AG09319 (cell line): ENCODE measurements around the gene LYRM4.

ENCODE experiments used
- DNase-seq: peaks from one replicate; pipeline ENCODE4 v3.0.0-alpha.2; 2010; ENCODE audit warnings: low read depth; ENCODE audit errors: extremely low read depth
- CTCF ChIP-seq: IDR thresholded peaks from 2 replicates; pipeline ENCODE4 v1.5.1; 2011; ENCODE audit warnings: low read depth, mild to moderate bottlenecking, inconsistent platforms, low read length, moderate library complexity

The LYRM4 gene

DNA sequence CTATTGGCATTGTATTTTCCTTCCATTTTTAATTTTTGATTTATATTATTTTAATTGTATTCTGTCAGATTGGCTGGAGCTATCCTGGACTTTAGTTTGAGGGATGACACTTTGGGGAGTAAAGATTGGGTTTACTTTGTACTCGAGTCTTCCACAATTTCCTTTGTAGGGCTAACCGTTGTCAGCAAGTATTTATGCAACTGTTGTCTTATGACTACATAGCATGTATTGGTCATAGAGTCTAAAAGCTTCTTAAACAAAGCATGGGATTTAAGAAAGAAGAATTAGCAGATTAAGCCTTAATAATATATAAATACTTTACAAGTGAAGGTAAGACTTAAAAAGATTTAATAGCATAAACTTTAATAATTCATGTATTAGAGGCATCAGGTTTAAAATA is 20.2 kb upstream of the LYRM4 start:
- no peak for DNase-seq
- no peak for TF ChIP-seq CTCF

- DNase-seq: no peak
- TF ChIP-seq CTCF: no peak
These were observed 19.2 kb upstream of the LYRM4 start for GRCh38 chr6:5279891-5280338.

DNA sequence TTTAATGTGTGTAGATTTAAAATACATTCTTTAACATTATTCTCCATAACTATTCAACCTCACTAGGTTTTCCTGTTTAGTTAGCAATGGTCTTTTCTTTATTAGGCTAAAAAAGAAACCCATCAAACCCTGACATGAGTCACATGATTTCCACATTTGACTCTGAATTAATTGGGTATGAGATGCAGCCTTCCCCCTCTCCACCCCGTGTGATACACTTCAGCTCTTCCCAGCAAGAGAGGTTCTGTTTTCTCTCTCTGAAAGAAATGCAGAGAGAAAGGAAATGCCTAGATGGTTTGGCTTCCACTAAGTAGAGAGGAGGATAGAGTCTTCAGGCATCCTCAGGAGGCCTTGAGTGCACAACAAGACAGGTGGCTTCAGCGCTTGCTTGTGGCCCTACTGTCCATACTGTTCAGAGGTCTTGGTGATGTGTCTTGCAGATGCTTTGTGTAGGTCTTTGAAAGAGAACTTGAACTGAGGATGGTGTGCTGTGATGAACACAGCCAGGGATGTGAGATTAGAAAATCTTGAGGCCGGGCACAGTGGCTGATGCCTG is 17.9 kb upstream of the LYRM4 start:
- TF ChIP-seq CTCF: no peak
- DNase-seq: no peak

- TF ChIP-seq CTCF: no peak
- no peak for DNase-seq
These were observed 17.3 kb upstream of the LYRM4 start for GRCh38 chr6:5278047-5278446.

DNA sequence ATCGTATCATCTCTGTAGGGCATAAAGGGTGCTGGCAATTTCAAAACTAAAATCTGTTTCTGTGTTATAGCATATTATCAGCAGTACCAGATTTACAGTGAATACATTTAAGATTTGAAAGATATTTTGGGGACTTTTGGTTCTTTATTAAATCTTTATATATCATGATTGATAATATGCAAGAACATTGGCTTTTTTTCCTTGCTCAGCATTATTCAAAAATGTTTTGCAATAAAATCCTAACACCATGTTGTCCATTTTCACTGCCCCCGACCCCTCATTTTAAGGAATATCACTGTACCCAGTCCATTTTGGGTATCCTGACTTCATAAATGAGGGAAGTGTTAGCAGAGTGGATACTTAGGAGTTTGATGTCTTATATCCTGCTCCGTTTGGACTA is 16.8 kb upstream of the LYRM4 start:
- no peak for TF ChIP-seq CTCF
- no peak for DNase-seq

DNA sequence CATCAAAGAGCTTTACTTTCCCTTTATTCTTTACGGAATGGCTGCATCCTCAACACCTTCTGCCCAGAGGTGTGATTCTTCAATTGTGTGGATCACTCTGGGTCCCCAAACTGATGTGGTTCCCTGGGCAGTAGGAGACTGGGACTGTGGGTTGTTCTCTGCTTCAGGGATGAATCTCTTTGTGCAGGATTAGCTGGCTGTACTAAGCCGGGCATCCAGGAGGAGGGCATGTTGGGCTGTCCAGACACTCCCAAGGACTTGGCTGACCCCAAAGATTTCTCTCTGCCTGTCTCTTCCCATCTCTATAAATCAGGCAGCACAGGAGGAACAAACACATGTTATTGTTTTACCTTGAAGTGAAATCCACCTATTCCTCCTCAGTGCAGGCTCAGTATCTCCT is 15.8 kb upstream of the LYRM4 start:
- no peak for TF ChIP-seq CTCF
- no peak for DNase-seq

DNA sequence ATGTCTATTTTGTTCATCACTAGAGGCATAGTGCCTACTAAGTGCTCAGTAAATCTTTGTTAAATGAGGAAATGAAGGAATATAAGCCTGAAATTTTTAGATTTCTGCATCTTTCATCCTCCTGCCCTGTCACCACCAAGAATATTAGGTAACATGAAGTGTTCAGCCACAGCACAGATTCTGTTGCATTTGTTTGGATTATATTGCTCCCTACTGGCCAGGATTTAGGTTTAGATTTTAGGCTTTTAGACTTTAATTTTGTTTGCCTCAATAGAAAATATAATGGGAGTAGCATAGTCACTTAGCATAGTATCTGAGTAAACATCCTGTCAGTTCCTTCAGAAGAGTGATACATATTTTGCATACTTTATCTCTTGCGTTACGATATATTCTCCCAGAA is 14.7 kb upstream of the LYRM4 start:
- DNase-seq: no peak
- no peak for TF ChIP-seq CTCF
